GM19238 (cell line): ENCODE data around the gene ZFPM1.

Experiments
- DNase-seq: peaks from one replicate; pipeline ENCODE4 v3.0.0; 2011; ENCODE audit warnings: low spot score; ENCODE audit not compliant: insufficient read length

The ZFPM1 gene

GRCh38 chr16:88537859-88538258 is 84.8 kb downstream of the ZFPM1 start:
- no peak for DNase-seq

DNA sequence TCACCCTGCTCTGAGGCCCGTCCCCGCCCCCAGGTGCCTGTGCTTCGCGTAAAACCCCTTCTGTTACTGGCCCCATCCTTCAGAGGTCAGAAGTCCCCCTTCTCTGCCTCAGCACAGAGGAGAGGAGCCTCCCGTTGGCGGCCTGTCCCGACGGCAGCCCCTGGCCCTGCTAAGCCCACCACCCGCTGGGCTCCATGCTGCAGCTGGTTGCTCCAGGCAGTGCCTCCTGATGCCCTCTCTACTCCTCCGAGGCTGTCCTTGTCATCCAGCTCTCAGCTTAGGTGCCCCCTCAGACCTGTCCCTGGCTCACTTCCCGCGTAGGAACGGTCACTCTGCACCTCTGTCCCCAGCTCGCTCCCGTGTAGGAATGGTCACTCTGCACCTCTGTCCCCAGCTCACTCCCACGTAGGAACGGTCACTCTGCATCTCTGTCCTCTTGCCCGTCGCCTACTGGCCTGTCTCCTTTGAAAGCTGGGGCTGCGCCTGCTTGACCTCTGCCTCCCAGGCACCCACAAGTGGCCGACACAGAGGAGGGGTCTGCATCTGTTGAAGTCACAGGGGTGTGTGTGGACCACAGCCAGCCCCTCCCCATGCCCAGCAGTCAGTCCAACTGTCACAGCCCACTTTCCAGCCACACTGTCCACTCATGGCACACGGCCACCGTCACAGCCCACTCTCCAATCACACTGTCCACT is 85.4 kb downstream of the ZFPM1 start:
- no peak for DNase-seq

DNA sequence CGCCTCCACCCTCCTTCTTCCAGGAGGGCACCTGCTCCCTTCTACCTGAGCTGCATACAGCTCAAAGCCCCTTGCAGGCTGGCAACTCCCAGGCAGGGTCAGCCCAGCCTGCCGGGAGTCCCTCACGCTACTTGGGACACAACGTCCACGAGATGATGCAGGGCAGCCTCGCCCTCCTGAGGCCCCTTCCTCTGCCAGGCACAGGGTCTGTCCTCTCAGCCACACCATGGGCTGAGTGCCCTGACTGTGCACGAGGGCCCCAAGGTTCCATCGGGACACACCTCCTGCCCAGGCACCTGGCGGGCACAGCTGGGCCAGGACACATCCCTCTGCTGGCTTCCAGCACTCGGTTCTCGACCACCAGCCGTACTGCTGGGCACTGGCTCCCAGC is 86.2 kb downstream of the ZFPM1 start:
- DNase-seq: no peak

- no peak for DNase-seq
Observed at GRCh38 chr16:88539652-88540345, 86.7 kb downstream of the ZFPM1 start.

DNA sequence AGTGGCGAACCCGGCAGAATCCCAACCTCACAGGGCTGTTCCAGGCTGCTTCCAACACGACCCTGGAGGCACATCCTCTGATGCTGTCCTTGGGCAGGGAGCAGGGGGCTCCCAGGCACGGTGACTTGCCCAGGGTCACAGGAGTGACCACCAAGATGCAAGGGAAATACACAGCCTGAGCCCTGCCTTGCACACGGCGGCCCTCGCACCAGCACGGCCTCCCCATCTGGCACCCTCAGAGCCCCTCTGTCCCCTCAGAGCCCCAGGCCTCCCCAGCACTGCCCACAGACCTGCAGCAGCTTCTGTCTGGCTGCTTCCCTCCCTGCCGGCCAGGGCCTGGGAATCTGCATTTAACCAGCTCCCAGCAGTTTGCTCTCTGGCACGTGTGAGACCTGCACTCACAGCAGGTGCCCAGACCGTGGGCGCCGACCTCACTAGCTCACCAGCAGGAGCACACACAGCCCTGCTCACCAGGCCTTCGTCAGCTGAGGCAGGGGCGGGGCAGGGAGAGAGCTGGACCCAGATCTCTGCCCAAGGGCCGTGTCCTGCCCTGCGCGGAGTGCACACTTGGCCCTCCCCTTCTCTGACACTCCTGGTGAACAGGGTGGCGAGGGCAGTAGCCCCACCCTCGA is 87.4 kb downstream of the ZFPM1 start:
- no peak for DNase-seq

GRCh38 chr16:88541831-88542616 is 88.9 kb downstream of the ZFPM1 start:
- no peak for DNase-seq

- DNase-seq: no peak
Observed at GRCh38 chr16:88543230-88543813, 90.2 kb downstream of the ZFPM1 start.

GRCh38 chr16:88545781-88546180 is 92.7 kb downstream of the ZFPM1 start:
- no peak for DNase-seq

DNA sequence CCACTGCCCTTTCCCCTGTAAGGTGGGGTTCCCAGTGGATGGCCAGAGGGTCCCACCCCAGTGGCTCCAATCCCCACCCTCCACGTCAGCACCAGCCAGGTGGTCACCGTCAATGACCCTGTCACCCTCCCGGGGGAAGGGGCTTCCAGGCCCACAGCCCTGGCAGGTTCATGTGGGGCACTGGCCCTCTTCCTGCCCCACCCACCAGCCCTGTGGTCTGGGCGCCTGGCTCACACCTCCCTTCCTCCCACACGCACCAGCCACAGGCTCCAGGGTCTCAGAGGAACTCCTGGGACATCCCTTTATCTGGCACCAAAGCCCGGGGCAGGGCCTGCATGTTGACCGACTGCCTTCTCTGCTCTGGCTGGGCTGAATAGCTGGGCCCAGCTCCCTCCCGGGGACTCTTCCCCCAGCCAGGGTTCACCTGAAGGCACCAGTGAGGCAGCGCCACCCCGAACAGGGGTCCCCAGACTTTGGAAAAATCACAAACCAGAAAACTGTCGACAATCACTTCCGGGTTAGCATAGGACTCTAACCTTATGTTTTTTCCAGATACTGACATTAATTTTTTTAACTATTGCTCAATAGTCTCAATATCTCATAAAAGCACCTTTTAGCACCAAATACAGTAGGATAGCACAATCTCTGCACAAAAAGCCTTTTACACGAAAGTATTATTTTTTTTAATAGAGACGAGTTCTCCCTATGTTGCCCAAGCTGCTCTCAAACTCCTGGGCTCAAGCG is 95.2 kb downstream of the ZFPM1 start:
- no peak for DNase-seq

GRCh38 chr16:88548985-88549384 is 95.9 kb downstream of the ZFPM1 start:
- no peak for DNase-seq

GRCh38 chr16:88549671-88550245 is 96.7 kb downstream of the ZFPM1 start:
- no peak for DNase-seq

GRCh38 chr16:88550246-88550661 is 97.2 kb downstream of the ZFPM1 start:
- DNase-seq: no peak

DNA sequence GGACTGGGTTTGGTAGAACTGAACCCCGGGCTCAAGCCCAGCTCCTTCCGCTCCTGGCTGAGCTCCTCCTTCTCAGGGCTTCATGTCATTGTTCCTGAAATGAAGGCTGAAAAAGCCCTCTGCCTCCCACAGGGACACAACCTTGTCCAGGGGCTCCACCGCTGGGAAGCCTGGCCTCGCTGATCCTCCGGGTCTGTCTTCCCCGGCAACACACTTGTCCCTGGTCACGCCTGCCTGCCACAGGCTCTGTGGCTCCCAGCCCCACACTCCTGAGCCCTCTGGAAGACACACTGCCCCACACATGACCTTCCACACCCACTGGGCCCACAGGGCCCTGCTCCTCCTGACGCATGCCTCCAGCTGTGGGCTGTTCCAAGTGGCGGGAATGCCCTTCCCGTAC is 99.1 kb downstream of the ZFPM1 start:
- DNase-seq: no peak

DNA sequence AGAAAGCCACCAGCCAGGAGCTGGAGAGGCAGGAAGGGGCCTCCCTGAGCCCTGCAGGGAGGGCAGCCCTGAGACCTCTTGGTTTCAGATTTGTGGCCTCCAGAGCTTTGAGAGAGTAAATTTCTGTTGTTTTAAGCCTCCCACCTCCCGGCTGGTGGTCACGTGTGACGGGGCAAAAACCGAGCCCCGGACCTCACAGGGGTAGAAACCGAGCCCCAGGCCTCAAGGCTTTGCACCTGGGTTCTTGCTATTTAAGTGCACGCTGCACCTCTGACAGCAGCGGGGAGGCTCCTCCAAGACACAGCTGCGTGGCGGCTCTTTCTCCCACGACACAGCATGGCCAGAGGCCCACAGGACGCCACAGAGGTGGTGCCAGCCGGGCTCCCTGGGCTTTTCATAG is 99.7 kb downstream of the ZFPM1 start:
- no peak for DNase-seq

DNA sequence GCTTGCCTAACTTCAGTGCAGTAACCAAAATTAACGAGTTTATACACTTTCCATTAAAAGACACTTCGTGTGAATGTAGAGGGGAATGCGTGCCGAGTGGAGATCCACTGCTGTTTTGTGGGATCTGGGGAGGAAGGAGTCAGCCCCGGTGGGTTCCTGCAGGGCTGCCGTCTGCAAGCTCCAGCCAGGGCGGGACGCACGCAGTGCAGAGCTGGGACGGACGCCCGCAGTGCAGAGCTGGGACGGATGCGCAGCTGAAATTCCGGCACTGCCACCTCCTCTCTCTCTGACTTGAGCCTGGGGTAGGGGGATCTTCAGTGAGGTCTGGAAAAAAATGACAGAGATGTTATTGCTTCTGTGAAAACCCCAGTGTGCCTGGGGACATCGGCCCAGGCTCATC is 100.7 kb downstream of the ZFPM1 start:
- DNase-seq: no peak

DNA sequence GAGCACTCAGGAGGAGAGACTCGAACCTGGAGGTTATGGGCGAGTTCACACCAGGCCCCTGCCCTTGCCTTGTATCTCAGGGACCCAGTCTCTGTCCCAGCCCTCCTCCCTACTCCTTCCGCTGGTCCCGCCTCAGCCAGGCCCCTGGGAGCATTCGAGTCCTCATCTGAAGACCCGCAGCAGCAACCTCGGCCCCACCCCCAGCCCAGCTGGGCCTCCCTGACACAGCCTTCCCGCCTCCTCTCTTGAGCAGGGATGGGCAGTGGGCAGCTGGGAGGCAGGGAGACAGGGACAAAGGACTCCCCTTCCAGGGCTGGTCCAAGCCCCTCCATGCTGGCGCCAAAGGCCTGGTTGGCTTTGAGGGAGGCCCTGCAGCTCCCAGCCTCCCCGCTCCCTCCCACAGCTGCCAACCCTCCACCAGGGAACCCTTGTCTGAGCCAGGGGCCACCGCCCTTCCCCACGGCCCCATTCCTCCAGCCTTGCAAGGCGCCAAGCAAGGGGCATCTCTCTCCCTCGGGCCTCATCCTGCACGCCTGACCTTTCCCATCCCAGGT is 101.7 kb downstream of the ZFPM1 start:
- DNase-seq: no peak

- DNase-seq: no peak
Observed at GRCh38 chr16:88556294-88556988, 103.4 kb downstream of the ZFPM1 start.

DNA sequence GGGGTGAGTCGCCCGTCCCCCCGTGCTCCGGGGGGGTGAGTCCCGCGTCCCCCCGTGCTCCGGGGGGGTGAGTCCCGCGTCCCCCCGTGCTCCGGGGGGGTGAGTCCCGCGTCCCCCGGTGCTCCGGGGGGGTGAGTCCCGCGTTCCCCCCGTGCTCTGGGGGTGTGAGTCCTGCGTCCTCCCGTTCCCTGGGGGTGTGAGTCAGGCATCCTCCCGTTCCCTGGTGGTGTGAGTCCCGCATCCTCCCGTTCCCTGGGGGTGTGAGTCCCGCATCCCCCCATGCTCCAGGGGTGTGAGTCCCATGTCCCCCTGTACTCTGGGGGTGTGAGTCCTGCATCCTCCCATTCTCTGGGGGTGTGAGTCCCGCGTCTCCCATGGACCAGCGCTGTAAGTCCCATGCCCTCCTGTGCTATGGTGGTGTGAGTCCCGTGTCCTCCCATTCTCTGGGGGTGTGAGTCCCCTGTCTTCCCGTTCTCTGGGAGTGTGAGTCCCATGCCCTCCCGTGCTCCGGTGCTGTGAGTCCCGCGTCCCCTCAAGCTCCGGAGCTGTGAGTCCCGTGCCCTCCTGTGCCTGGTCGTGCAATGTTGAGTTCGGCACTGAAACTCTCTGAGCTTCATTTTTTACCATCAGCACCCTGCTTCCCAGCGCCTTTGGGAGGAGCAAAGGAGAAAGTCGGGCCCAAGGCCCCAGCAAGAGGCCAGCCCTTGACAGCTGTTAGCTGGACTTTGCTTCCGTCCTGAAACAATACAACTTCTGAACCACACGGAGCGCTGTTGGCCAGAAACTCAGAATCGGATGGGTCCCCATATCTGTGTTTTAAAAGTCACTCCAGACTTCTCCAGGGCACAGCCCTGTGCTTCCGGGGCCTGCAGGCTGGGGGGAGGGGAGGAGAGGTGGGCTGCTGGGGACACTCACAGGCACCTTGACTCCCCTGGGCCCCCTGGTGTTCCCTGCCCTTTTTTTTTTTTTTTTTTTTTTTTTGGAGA is 105.7 kb downstream of the ZFPM1 start:
- no peak for DNase-seq
